Fibroblast of lung (primary cell): Measurements from ENCODE around the gene ANKRD13A. TPM values are rescaled to one million over a fixed set of nuclear protein-coding genes. Genes with fewer than 3 reads are reported as not detected.

Experiments used
- DNase-seq, 2 donors: peaks; one replicate each; pipeline versions ENCODE4 v3.0.0 to v3.0.0-alpha.2; 2010; ENCODE audit warnings: low read depth in 2 of 2
- H2AFZ ChIP-seq: 2 replicates; pipeline ENCODE4 v1.5.1; 2012; ENCODE audit warnings: low read length, control low read depth, inconsistent platforms
- H3K27ac ChIP-seq: 2 replicates; pipeline ENCODE4 v1.5.1; 2011; ENCODE audit warnings: low read length, control low read depth; ENCODE audit not compliant: insufficient read depth
- H3K27me3 ChIP-seq: 2 replicates; pipeline ENCODE4 v1.5.1; 2011; ENCODE audit warnings: mild to moderate bottlenecking, low read length; ENCODE audit not compliant: control insufficient read depth, insufficient read depth
- H3K36me3 ChIP-seq: 2 replicates; pipeline ENCODE4 v1.5.1; 2011; ENCODE audit warnings: low read length; ENCODE audit not compliant: control insufficient read depth, insufficient read depth
- H3K4me1 ChIP-seq: 2 replicates; pipeline ENCODE4 v1.5.1; 2011; ENCODE audit warnings: low read length; ENCODE audit not compliant: control insufficient read depth, insufficient read depth; ENCODE audit errors: extremely low read depth
- H3K4me2 ChIP-seq: 2 replicates; pipeline ENCODE4 v1.5.1; 2011; ENCODE audit warnings: low read length, control low read depth; ENCODE audit not compliant: insufficient read depth; ENCODE audit errors: extremely low read depth
- H3K4me3 ChIP-seq, 4 experiments: fragments of 200-600 bp in 1 of 4; sonication (generic) in 1 of 4; replicated peaks in 1 of 4; 2 replicates each; pipeline ENCODE4 v1.5.1; 2011 to 2016; ENCODE audit warnings: low read length in 4 of 4, low read depth in 3 of 4, mild to moderate bottlenecking in 3 of 4, control low read depth in 2 of 4, inconsistent platforms in 1 of 4, mixed read lengths in 1 of 4; ENCODE audit not compliant: insufficient read depth in 1 of 4; ENCODE audit errors: control extremely low read depth in 1 of 4
- H3K79me2 ChIP-seq: 2 replicates; pipeline ENCODE4 v1.5.1; 2012; ENCODE audit warnings: mild to moderate bottlenecking, low read length, inconsistent platforms; ENCODE audit not compliant: control insufficient read depth, insufficient read depth
- H3K9ac ChIP-seq: 2 replicates; pipeline ENCODE4 v1.5.1; 2011; ENCODE audit warnings: mild to moderate bottlenecking, low read length, control low read depth; ENCODE audit not compliant: insufficient read depth
- H3K9me3 ChIP-seq: 2 replicates; pipeline ENCODE4 v1.5.1; 2012; ENCODE audit warnings: low read depth, low read length; ENCODE audit not compliant: control insufficient read depth, insufficient read depth
- H4K20me1 ChIP-seq: 2 replicates; pipeline ENCODE4 v1.5.1; 2011; ENCODE audit warnings: low read length; ENCODE audit not compliant: control insufficient read depth, insufficient read depth; ENCODE audit errors: extremely low read depth
- EZH2 ChIP-seq: IDR thresholded peaks from 2 replicates; pipeline ENCODE4 v1.5.1; 2012; ENCODE audit warnings: low read length, control low read depth, mild to moderate bottlenecking; ENCODE audit errors: missing control alignments
- polyA minus RNA-seq: library from RNA; depleted of rRNA, polyadenylated mRNA; stranded (reverse); fragments of >200 nt; gene quantifications from 2 replicates; pipeline ENCODE4 v1.2.3, GENCODE V29; 2011; ENCODE audit warnings: low replicate concordance
- polyA plus RNA-seq, 2 donors: library from polyadenylated mRNA; depleted of rRNA in 1 of 2; stranded (reverse) in 1 of 2; unstranded in 1 of 2; fragments of >200 nt; gene quantifications; 2 replicates each; pipeline ENCODE4 v1.2.1, GENCODE V29; 2011 to 2012; ENCODE audit warnings: missing spikeins in 1 of 2
- total RNA-seq: library from RNA; depleted of rRNA; stranded (reverse); fragments of >200 nt; gene quantifications from 2 replicates; pipeline ENCODE4 v1.2.1, GENCODE V29; 2014
- TF ChIP-seq, protein P1 (sequence below), 2 donors: IDR thresholded peaks in 1 of 2; conservative IDR thresholded peaks in 1 of 2; 1 replicate in 1 of 2; 2 replicates in 1 of 2; pipeline ENCODE4 v1.5.1; 2011 to 2012; ENCODE audit warnings: low read length in 2 of 2, control low read depth in 1 of 2, inconsistent platforms in 1 of 2, low read depth in 1 of 2, mild to moderate bottlenecking in 1 of 2

Gene ANKRD13A
- 82.4 and 168 TPM in 2 replicates for total RNA-seq
- polyA plus RNA-seq = 246 and 340 TPM in 2 replicates
- polyA plus RNA-seq (2012) = 132 and 183 TPM in 2 replicates
- polyA minus RNA-seq = 302 and 374 TPM in 2 replicates

DNA sequence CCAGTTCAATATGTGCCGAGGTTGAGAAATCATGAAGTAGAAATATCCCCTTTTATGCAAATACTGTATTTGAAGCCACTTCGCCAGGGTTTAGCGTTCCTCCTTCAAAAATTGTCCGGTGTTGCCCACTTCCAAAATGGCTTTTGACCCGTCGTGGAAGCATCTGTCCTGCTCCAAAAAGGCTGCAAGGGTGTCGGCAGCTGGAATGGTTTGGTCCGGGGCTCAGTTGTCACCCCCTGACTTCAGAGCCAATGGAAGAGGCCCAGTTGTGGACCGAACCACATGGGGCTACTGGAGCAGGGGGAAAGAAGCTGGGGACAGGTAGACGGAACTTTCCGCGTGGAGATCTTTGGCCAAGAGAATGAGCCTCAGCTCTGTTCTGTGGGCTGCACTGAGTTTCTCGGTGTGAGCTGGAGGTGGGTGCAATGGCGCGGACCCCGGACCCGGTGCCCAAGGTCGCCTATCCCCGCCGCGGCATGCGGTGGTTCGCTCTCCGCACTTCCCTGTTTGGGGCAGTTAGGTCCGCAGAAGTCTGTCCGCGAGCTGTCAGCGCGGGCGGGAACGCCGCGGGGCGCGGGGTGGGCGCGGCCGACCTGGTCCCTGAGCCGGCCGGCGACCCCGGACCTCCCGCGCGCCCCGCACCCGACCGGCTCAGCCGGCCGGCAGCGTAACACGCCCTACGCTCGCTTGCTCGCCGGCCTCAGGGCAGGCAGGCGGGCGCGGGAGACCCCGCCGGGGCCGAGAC, at the start of gene ANKRD13A:
Gene ANKRD13A, plus strand, starts transcription at position 527 of the 745 bp plus-strand sequence. CDS start 259 bp downstream, outside the sequence.
- Histone ChIP-seq H4K20me1 (no peaks in the 10 kb centered on the region), H2AFZ (peak within 1 kb of the TSS; percentile 85), H3K27me3 (no peaks in the 10 kb centered on the region), H3K9me3 (no peaks in the 10 kb centered on the region), H3K27ac (peak within 1 kb of the TSS; percentile 89), H3K36me3 (peaks cover 9% of the 10 kb centered on the region), H3K4me1 (peaks cover 13% of the 10 kb centered on the region), H3K4me3 (peak within 1 kb of the TSS; percentile 67 to 95 (median 81)), H3K9ac (peak within 1 kb of the TSS; percentile 93), H3K79me2 (peaks cover 65% of the 10 kb centered on the region), H3K4me2 (peak within 1 kb of the TSS; percentile 83)
- no peak for TF ChIP-seq EZH2
- TF ChIP-seq, protein P1, sequence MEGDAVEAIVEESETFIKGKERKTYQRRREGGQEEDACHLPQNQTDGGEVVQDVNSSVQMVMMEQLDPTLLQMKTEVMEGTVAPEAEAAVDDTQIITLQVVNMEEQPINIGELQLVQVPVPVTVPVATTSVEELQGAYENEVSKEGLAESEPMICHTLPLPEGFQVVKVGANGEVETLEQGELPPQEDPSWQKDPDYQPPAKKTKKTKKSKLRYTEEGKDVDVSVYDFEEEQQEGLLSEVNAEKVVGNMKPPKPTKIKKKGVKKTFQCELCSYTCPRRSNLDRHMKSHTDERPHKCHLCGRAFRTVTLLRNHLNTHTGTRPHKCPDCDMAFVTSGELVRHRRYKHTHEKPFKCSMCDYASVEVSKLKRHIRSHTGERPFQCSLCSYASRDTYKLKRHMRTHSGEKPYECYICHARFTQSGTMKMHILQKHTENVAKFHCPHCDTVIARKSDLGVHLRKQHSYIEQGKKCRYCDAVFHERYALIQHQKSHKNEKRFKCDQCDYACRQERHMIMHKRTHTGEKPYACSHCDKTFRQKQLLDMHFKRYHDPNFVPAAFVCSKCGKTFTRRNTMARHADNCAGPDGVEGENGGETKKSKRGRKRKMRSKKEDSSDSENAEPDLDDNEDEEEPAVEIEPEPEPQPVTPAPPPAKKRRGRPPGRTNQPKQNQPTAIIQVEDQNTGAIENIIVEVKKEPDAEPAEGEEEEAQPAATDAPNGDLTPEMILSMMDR (conservative IDR thresholded peaks at IDR 0.05 in 1 of 2, IDR thresholded peaks at IDR 0.05 in 1 of 2; ENCODE audit: low read depth in 1 of 2, low read length in 2 of 2) = no peak
- peak; percentile 95 to 98 for DNase-seq

- peaks cover 58% of the 10 kb centered on the region for H3K4me1 ChIP-seq
- no peaks in the 10 kb centered on the region for H4K20me1 ChIP-seq
- H3K27me3 ChIP-seq = no peaks in the 10 kb centered on the region
- H3K9ac ChIP-seq = no peak overlapping the region
- TF ChIP-seq EZH2 = no peak
- TF ChIP-seq, protein P1 (conservative IDR thresholded peaks at IDR 0.05 in 1 of 2, IDR thresholded peaks at IDR 0.05 in 1 of 2; ENCODE audit: low read depth in 1 of 2, low read length in 2 of 2) = no peak
- peaks cover 14% of the 10 kb centered on the region for H3K36me3 ChIP-seq
- no peak overlapping the region for H2AFZ ChIP-seq
- H3K9me3 ChIP-seq = no peaks in the 10 kb centered on the region
- no peak for DNase-seq
- H3K4me2 ChIP-seq = peak overlapping the region; percentile 53
- H3K79me2 ChIP-seq = no peaks in the 10 kb centered on the region
- H3K4me3 ChIP-seq = no peak overlapping the region
- peak overlapping the region; percentile 89 for H3K27ac ChIP-seq
Measured at GRCh38 chr12:109950625-109951024, 48.6 kb upstream of the ANKRD13A start.

- Histone ChIP-seq H3K27ac (peak overlapping the region; percentile 89), H3K9ac (no peak overlapping the region), H3K4me2 (peak overlapping the region; percentile 77), H2AFZ (no peak overlapping the region), H3K27me3 (no peaks in the 10 kb centered on the region), H3K36me3 (peaks cover 14% of the 10 kb centered on the region), H3K4me1 (peaks cover 58% of the 10 kb centered on the region), H3K4me3 (no peak overlapping the region), H4K20me1 (no peaks in the 10 kb centered on the region), H3K9me3 (no peaks in the 10 kb centered on the region), H3K79me2 (no peaks in the 10 kb centered on the region)
- DNase-seq = peak; percentile 88 to 96
- TF ChIP-seq EZH2 = no peak
- TF ChIP-seq, protein P1 (conservative IDR thresholded peaks at IDR 0.05 in 1 of 2, IDR thresholded peaks at IDR 0.05 in 1 of 2; ENCODE audit: low read depth in 1 of 2, low read length in 2 of 2) = no peak
Measured at GRCh38 chr12:109951136-109951535, 48.1 kb upstream of the ANKRD13A start.
